Small intestine (tissue), 7 donors: ENCODE results near the gene RNF11. TPM values are rescaled to one million over a fixed set of nuclear protein-coding genes. Genes with fewer than 3 reads are reported as not detected.
"Not testable (repeated sequence)": the region's sequence is repeated elsewhere in the genome, so short reads cannot be mapped to it uniquely, and the experiment has no call there.

Experiments used
- DNase-seq, 2 donors: peaks; one replicate each; pipeline versions ENCODE4 v3.0.0 to v3.0.0-alpha.2; 2013
- FAIRE-seq: peaks from 2 replicates; lab custom pipeline; 2012; peaks lifted over from hg19 to GRCh38; lab: Jason Lieb, UNC
- H3K27ac ChIP-seq, 3 donors: one replicate each; pipeline ENCODE4 v1.5.1; 2013; ENCODE audit warnings: low read length in 2 of 3, mild to moderate bottlenecking in 2 of 3, control low read depth in 1 of 3, inconsistent platforms in 1 of 3, low read depth in 1 of 3, moderate library complexity in 1 of 3
- H3K27me3 ChIP-seq, 3 donors: one replicate each; pipeline ENCODE4 v1.6.1; 2013; ENCODE audit warnings: low read length in 3 of 3, inconsistent platforms in 1 of 3; ENCODE audit not compliant: control insufficient read depth in 3 of 3, insufficient read depth in 3 of 3
- H3K36me3 ChIP-seq, 3 donors: one replicate each; pipeline ENCODE4 v1.6.1; 2013; ENCODE audit warnings: low read length in 3 of 3, inconsistent platforms in 1 of 3, low read depth in 1 of 3, mild to moderate bottlenecking in 1 of 3, moderate library complexity in 1 of 3; ENCODE audit not compliant: control insufficient read depth in 3 of 3, insufficient read depth in 2 of 3
- H3K4me1 ChIP-seq, 3 donors: one replicate each; pipeline ENCODE4 v1.6.1; 2013; ENCODE audit warnings: low read length in 2 of 3, inconsistent platforms in 1 of 3, low read depth in 1 of 3, mild to moderate bottlenecking in 1 of 3, moderate library complexity in 1 of 3; ENCODE audit not compliant: control insufficient read depth in 3 of 3, insufficient read depth in 2 of 3
- H3K4me3 ChIP-seq, 3 donors: one replicate each; pipeline ENCODE4 v1.5.1; 2013; ENCODE audit warnings: low read length in 3 of 3, control low read depth in 1 of 3, inconsistent platforms in 1 of 3, low read depth in 1 of 3, mild to moderate bottlenecking in 1 of 3, moderate library complexity in 1 of 3
- H3K9me3 ChIP-seq, 2 donors: one replicate each; pipeline ENCODE4 v1.6.1; 2013; ENCODE audit warnings: low read depth in 1 of 2, low read length in 1 of 2; ENCODE audit not compliant: control insufficient read depth in 2 of 2, insufficient read depth in 1 of 2
- WGBS, 3 donors: extraction: QIAGEN DNeasy Blood & Tissue Kit; methylation state at CpG; one replicate each; pipeline ENCODE4 v1.1.7; 2013; 5-methylcytosine and 5-hydroxymethylcytosine counted together
- polyA plus RNA-seq, 4 donors: library from polyadenylated mRNA; stranded (reverse) in 3 of 4; unstranded in 1 of 4; fragments of 200-250 nt in 3 of 4; fragments of 120-200 nt in 1 of 4; gene quantifications; one replicate each; pipeline versions ENCODE4 v1.2.1 to v1.2.3, GENCODE V29; 2013
- donor health status: healthy with polysubstance abuse.
- donor health status: control.
- donor health status: control.
- donor health status: Bipolar disorder and iron deficiency.
- donor health status: healthy.

RNF11 gene
- polyA plus RNA-seq, 4 donors = 41.9 to 88.6 (median 76.7) TPM

GRCh38 chr1:51221529-51221928 lies 14.5 kb upstream of the RNF11 start:
- H3K4me1 ChIP-seq, H3K9me3 ChIP-seq, H3K27me3 ChIP-seq, DNase-seq, H3K27ac ChIP-seq, FAIRE-seq, H3K4me3 ChIP-seq, H3K36me3 ChIP-seq: not testable (repeated sequence)
- 94 to 98% (median 96%) methylated on average over 3 of the region's 3 CpGs for WGBS, 3 donors

DNA sequence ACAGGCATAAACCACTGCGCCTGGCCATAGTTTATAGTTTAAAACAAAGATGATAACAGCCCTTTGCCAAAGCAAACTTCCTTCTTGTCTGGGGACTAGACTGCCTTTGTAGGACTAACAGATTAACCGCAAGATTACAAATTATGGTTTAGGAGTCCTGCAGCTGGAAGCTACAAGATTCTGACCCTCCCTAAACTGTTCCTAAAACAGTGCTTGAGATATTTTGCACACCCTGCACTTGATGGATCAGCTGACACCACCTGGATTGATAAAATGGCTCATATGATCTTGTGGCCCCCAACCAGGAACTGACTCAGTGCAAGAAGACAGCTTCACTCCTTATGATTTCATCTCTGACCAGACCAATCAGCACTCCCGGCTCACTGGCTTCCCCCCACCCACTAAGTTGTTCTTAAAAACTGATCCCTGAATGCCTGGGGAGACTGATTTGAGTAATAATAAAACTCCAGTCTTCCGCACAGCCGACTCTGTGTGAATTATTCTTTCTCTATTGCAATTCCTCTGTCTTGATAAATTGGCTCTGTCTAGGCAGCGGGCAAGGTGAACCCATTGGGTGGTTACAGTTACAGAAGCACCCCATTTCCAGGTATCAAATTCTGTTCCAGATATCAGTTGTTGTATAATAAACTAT lies 13.8 kb upstream of the RNF11 start:
- Histone ChIP-seq H3K27ac (no peak overlapping the region), H3K4me3 (no peak overlapping the region), H3K36me3 (no peaks in the 10 kb centered on the region), H3K27me3 (no peaks in the 10 kb centered on the region), H3K9me3 (peaks cover 0 to 3% of the 10 kb centered on the region in 2 donors), H3K4me1 (no peaks in the 10 kb centered on the region)
- no peak for FAIRE-seq
- 89 to 92% (median 90%) methylated on average over 6 of the region's 6 CpGs for WGBS, 3 donors
- DNase-seq = no peak

DNA sequence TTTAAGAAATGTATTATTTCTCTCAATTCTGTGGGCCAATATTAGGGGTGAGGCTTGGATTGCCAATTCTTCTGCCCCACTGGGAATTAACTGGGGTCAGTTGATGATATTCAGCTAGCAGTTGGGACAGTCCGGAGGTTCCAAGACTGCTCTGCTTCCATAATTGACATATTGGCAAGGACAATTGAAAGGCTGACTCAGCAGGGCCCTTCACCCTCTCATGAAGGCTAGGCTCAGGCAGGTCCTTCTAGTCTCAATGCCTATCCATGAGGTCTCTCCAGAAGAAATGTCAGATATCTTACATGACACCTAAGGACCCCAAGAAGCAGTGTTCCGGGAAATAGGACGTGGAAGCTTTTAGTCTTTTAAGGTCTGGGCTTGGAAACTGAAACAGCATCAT lies 13.3 kb upstream of the RNF11 start:
- Histone ChIP-seq H3K4me1 (no peaks in the 10 kb centered on the region), H3K36me3 (no peaks in the 10 kb centered on the region), H3K9me3 (peaks cover 0 to 3% of the 10 kb centered on the region in 2 donors), H3K27me3 (no peaks in the 10 kb centered on the region), H3K27ac (no peak overlapping the region), H3K4me3 (no peak overlapping the region)
- DNase-seq (no peak), FAIRE-seq (no peak)
- WGBS, 3 donors = 86 to 100% (median 93%) methylated on average over 3 of the region's 3 CpGs

DNA sequence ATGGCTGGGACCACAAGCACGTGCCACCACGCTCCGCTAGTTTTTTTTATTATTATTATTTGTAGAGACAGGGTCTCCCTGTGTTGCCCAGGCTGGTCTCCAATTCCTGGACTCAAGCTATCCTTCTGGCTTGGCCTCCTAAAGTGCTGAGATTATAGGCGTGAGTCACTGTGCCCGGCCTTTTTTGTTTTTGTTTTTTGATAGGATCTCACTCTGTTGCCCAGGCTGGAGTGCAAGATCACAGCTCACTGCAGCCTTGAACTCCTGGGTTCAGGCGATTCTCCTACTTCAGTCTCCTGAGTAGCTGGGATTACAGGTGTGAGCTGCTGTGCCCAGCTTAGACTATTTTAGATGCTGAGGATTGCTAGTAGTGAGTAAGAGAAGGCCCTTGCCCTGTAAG lies 11.8 kb upstream of the RNF11 start:
- H3K36me3 ChIP-seq = no peaks in the 10 kb centered on the region
- no peak overlapping the region for H3K27ac ChIP-seq
- WGBS, 3 donors = 90 to 92% (median 91%) methylated on average over 6 of the region's 6 CpGs
- no peaks in the 10 kb centered on the region for H3K4me1 ChIP-seq
- no peak for DNase-seq
- H3K9me3 ChIP-seq = peaks cover 0 to 3% of the 10 kb centered on the region in 2 donors
- H3K4me3 ChIP-seq = no peak overlapping the region
- no peaks in the 10 kb centered on the region for H3K27me3 ChIP-seq
- FAIRE-seq = no peak

- 86 to 90% (median 87%) methylated on average over 15 of the region's 15 CpGs for WGBS, 3 donors
- H3K27ac ChIP-seq, H3K36me3 ChIP-seq, H3K9me3 ChIP-seq, H3K27me3 ChIP-seq, FAIRE-seq, DNase-seq, H3K4me1 ChIP-seq, H3K4me3 ChIP-seq: not testable (repeated sequence)
These were observed 8.7 kb upstream of the RNF11 start for GRCh38 chr1:51227231-51227960.

- WGBS, 3 donors = 22 to 73% (median 33%) methylated on average over 10 to 11 of the region's 11 CpGs
- H3K27ac ChIP-seq, H3K9me3 ChIP-seq, DNase-seq, H3K27me3 ChIP-seq, FAIRE-seq, H3K36me3 ChIP-seq, H3K4me1 ChIP-seq, H3K4me3 ChIP-seq: not testable (repeated sequence)
These were observed 7.6 kb upstream of the RNF11 start for GRCh38 chr1:51228471-51228870.

- WGBS, 3 donors = 83 to 87% (median 84%) methylated on average over 5 of the region's 5 CpGs
- Histone ChIP-seq H3K27me3 (no peaks in the 10 kb centered on the region), H3K4me1 (peaks cover 0 to 7% (median 2%) of the 10 kb centered on the region in 3 donors), H3K36me3 (no peaks in the 10 kb centered on the region), H3K27ac (no peak overlapping the region), H3K9me3 (no peaks in the 10 kb centered on the region), H3K4me3 (no peak overlapping the region)
- FAIRE-seq = no peak
- no peak for DNase-seq
These were observed 5.5 kb upstream of the RNF11 start for GRCh38 chr1:51230501-51231078.

- DNase-seq (no peak), FAIRE-seq (no peak)
- no peak overlapping the region for H3K4me3 ChIP-seq
- WGBS, 3 donors = 89 to 94% (median 89%) methylated on average over 3 of the region's 3 CpGs
- H3K9me3 ChIP-seq = no peaks in the 10 kb centered on the region
- no peak overlapping the region for H3K27ac ChIP-seq
- peaks cover 0 to 7% (median 2%) of the 10 kb centered on the region in 3 donors for H3K4me1 ChIP-seq
- H3K27me3 ChIP-seq = no peaks in the 10 kb centered on the region
- no peaks in the 10 kb centered on the region for H3K36me3 ChIP-seq
These were observed 5.0 kb upstream of the RNF11 start for GRCh38 chr1:51231120-51231519.
